HG03521 (cell line): ENCODE data around the gene MORN4.
"Not testable (repeated sequence)": the region's sequence is repeated elsewhere in the genome, so short reads cannot be mapped to it uniquely, and the experiment has no call there.

Source experiments
- ATAC-seq: cut with Tn5 transposase; IDR thresholded peaks from one replicate; pipeline ENCODE4 v1.9.1; 2021; ENCODE audit warnings: mild to moderate bottlenecking, moderate library complexity; ENCODE audit not compliant: unreplicated experiment

The MORN4 gene

DNA sequence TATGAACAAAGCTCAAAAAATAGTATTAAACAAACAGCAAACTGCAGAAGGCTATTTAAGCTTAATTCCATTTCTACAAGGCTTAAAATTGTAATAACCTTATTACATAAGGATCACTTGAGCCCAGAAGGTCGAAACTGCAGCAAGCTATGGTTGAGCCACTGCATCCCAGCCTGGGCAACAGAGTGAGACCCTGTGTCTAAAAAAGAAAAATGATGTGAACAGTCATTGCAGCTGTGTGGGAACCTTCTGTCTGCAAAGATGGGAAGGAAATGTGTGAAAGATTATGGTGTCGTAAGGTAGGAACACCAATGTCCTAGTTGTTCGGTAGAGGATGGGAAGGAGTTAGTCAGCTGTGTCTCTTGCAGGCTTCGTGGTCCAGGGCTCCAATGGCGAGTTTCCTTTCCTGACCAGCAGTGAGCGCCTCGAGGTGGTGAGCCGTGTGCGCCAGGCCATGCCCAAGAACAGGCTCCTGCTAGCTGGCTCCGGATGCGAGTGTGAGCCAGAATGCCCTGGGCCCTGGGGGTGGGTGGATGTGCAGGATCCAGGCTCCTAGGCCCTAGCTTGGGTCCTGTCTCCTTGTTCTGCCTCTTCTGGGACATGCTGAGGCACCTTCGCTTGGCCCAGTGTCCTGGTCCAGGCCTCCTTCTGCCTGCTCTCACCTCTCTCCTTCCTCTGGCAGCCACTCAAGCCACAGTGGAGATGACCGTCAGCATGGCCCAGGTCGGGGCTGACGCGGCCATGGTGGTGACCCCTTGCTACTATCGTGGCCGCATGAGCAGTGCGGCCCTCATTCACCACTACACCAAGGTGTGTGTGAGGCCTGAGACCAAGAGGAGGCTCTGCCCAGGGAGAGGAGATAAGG, 34.7 kb downstream of the MORN4 start:
- no peak for ATAC-seq

DNA sequence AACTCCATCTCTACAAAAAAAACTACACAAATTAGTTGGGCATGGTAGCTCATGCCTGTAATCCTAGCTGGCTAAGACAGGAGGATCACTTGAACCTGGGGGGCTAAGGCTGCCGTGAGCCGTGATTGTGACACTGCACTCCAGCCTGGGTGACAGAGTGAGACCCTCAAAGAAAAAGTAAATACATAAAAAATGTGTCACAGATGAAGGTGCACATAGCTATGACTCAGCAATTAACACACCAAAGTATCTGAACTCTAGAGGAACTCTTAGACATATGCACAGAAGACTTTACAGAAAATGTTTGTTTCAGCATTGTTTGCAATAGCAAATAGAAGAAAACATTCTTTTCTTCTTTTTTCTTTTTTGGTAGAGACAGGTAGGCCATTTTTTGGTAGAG, 35.5 kb downstream of the MORN4 start:
- ATAC-seq: no peak

DNA sequence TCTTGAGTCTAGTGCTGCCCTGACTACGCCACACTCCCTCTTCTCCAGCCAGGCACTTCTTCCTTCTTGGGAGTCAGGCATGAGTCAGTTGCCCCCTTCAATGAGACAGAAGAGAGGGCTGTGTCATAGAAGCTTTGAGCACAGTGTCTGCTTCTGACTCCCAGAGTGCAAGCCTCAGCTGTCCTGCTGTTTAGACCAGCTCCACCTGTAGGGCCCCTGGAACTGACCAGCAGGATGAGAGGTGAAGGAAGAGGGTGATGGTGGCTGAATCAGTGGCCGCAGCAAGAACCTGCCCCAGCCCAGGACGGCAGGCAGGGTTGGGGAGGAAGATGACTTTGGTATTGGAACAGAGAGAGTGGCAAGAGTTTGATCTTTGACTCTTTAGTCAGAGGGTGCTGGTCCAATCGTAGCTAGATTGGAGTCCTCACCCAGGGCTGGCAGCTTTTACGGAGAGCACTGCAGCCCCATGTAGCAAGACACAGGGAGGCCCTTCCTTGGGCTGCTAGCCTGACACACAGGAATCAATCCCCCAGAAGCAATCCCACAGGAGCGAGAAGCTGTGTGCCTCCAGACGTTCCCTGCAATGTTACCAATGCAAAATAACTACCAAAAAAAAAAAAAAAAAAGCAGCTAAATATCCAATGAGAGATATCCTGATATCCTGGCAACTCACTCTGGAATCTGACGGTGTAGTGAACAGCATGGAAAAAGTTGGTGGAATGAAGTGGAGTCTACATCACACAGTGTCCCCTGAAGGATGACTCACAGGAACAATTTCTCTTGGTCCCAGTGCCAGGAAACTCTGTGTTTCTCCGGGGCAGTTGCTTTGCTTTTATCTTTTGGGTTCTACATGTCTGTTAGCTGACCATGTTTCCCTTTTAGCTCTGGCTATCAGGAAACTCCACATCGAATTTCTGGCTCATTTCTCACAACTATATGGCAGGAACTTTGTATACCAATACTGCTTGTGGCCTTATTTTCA, 36.9 kb downstream of the MORN4 start:
- ATAC-seq: no peak

DNA sequence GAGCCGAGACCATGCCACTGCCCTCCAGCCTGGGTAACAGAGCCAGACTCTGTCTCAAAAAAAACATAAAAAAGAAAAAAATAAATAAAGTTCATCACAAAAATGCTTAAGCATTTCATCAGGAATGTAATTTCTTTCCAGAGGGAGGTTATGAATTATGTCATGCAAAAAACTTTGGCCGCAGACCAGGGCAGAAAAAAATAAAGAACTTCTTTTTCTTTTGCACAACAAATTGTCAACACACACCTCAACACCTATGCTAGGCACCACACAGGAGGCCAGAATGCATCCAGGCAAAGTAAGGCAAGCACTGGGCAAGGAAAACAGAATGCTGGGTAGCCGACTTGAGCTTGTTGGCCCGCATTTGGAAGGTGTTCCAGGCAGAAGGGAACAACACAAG, 39.9 kb downstream of the MORN4 start:
- no peak for ATAC-seq

GRCh38 chr10:97590748-97591495, 42.4 kb downstream of the MORN4 start:
- no peak for ATAC-seq

- no peak for ATAC-seq
These were observed 43.1 kb downstream of the MORN4 start for GRCh38 chr10:97590082-97590747.

- ATAC-seq: no peak
These were observed 43.8 kb downstream of the MORN4 start, which contains the start of gene C10orf62 for GRCh38 chr10:97589479-97589878. Gene C10orf62 (plus strand): TSS chr10:97589721. CDS start chr10:97589898, 177 bp downstream.

DNA sequence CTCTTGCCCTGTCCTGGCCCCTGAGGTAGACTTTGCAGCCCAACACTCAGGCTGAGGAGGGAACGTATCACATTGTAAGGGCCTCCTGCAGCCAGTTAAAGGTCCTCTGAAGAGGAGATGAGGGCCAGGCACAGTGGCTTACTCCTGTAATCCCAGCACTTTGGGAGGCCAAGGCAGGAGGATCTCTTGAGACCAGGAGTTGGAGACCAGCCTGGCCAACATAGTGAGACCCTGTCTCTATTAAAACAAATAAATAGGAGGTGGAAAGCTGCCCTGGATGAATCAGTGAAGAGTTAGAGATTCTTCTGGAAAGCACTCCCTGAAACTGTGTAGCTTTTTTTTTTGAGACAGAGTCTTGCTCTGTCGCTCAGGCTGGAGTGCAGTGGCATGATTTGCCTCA, 46.1 kb downstream of the MORN4 start:
- ATAC-seq: no peak

DNA sequence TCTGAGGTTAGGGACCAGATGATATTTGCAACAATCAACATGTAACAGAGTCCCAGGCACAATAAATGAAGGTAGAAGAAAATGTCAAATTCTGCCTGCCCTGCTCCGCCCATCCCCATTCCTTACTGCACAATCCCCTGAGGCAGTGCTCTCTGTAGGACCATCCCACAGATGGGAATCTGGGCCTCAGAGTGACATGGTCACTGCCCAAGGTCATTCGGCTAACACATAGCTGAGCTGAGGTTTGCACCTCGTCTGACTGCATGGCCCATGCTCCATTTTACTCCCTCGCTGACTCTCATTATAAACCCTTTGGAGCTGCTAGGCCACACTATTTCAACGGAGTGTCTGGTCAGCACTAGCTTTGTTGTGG, 47.9 kb downstream of the MORN4 start:
- no peak for ATAC-seq

DNA sequence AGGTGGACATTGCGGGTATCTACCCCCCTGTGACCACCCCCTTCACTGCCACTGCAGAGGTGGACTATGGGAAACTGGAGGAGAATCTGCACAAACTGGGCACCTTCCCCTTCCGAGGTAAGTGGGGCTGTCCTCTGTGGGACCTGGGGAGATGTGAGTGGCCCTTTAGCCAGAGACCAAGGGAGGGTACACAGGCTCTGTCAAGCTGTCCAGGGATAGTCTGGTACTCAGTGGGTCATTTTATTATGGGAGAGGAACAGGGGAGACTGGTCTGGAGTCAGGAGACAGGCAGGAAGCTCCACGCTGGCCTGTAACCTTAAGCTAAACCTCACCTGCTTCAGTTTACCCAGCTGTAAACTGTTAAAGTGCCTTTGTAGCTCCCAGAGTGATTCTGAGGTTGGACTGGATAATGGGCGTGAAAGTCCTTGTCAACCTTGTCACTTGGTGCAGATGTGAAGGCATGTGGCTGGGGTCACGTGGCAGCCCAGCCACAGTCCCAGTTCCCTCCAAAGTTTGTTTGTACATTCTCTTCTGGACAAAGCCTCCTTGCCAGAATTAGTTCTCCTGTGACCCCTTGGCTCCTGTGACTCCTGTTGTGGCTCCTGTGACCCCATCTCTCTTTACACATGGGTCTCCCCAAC, 48.4 kb downstream of the MORN4 start:
- ATAC-seq: no peak

- no peak for ATAC-seq
These were observed 49.1 kb downstream of the MORN4 start, which contains the start of gene HOGA1 for GRCh38 chr10:97584060-97584797. Gene HOGA1 (plus strand): TSS chr10:97584389. CDS start chr10:97584704, 315 bp downstream.

- ATAC-seq: no peak
These were observed 49.8 kb downstream of the MORN4 start for GRCh38 chr10:97583476-97583875.

GRCh38 chr10:97582169-97582568, 51.1 kb downstream of the MORN4 start:
- ATAC-seq: no peak

GRCh38 chr10:97580421-97581367, 52.6 kb downstream of the MORN4 start:
- no peak for ATAC-seq

- no peak for ATAC-seq
These were observed 55.0 kb downstream of the MORN4 start for GRCh38 chr10:97578171-97578844.

GRCh38 chr10:97577701-97578100, 55.6 kb downstream of the MORN4 start:
- ATAC-seq: no peak

- ATAC-seq: not testable (repeated sequence)
These were observed 56.8 kb downstream of the MORN4 start for GRCh38 chr10:97576487-97576886.
